Left ventricle myocardium inferior (tissue), 1 donor: ENCODE data around the gene SHISA9. TPM values are rescaled to one million over a fixed set of nuclear protein-coding genes. Genes with fewer than 3 reads are reported as not detected.

Source experiments
- DNase-seq: peaks from one replicate; pipeline ENCODE4 v3.0.0-alpha.2; 2020
- H3K27ac ChIP-seq: fragments of 200-600 bp; replicated peaks from 2 replicates; pipeline ENCODE4 v1.8.0; 2021
- H3K27me3 ChIP-seq: fragments of 200-600 bp; 2 replicates; pipeline ENCODE4 v1.8.0; 2021; ENCODE audit warnings: low read depth
- H3K36me3 ChIP-seq: fragments of 200-600 bp; 2 replicates; pipeline ENCODE4 v1.8.0; 2021
- H3K4me1 ChIP-seq: fragments of 200-600 bp; 2 replicates; pipeline ENCODE4 v1.8.0; 2021
- H3K4me3 ChIP-seq: fragments of 200-600 bp; 2 replicates; pipeline ENCODE4 v1.8.0; 2021; ENCODE audit warnings: mild to moderate bottlenecking, moderate library complexity
- H3K9me3 ChIP-seq: fragments of 200-600 bp; replicated peaks from 2 replicates; pipeline ENCODE4 v1.8.0; 2021
- CTCF ChIP-seq: fragments of 200-600 bp; IDR thresholded peaks from 2 replicates; pipeline ENCODE4 v1.8.0; 2021; ENCODE audit warnings: antibody characterized with exemption, mild to moderate bottlenecking, borderline replicate concordance
- intact Hi-C: fragments of 100-400 bp; cut with micrococcal nuclease; formaldehyde crosslinking; loops from one replicate; pipeline ENCODE4 v1.11.0; 2022
- total RNA-seq: library from RNA; stranded (reverse); fragmentation: NEBNext Ultra II Directional; extraction: Animal tissue kit (Norgen Biotek cat#: 25700); gene quantifications from one replicate; pipeline ENCODE4 v1.2.1, GENCODE V29; 2021
- donor health status: DM: no; HTN: yes; CAD: no; lungs with severe emphysema.

Gene SHISA9
- total RNA-seq, 1 donor from 2014 or later, result 0.30 TPM

GRCh38 chr16:13120557-13120956, 219.2 kb downstream of the SHISA9 start:
- H3K27ac ChIP-seq, result no peak overlapping the region
- no peak overlapping the region for H3K4me3 ChIP-seq
- H3K36me3 ChIP-seq, result no peaks in the 10 kb centered on the region
- no peaks in the 10 kb centered on the region for H3K4me1 ChIP-seq
- peaks cover 32% of the 10 kb centered on the region for H3K27me3 ChIP-seq
- peaks cover 15% of the 10 kb centered on the region for H3K9me3 ChIP-seq
- no peak for DNase-seq
- TF ChIP-seq CTCF, result no peak
- intact Hi-C loops, result no loop called here

DNA sequence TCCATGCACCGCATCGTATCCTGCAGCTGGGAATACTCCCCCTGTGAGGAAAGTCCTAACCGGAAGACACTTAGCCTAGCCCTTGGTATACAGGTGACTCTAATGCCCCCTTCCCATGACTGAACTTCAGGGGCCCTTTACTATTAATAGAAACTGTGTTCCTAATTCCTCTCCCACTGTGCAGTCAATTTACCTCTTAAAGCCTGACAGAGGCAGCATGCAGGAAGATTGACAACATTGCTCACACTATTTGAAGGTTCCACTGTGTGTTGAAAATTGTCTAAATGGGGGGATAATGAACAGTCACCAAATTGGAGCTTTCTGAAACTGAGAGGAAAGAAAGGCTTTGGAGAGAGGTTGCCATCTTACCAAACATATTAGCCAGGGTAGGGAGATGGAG, 222.6 kb downstream of the SHISA9 start:
- Histone ChIP-seq H3K27ac (no peak overlapping the region), H3K4me3 (no peak overlapping the region), H3K9me3 (peaks cover 24% of the 10 kb centered on the region), H3K27me3 (peaks cover 33% of the 10 kb centered on the region), H3K4me1 (no peaks in the 10 kb centered on the region), H3K36me3 (no peaks in the 10 kb centered on the region)
- no peak for DNase-seq
- TF ChIP-seq CTCF, result no peak
- intact Hi-C loops, result no loop called here

DNA sequence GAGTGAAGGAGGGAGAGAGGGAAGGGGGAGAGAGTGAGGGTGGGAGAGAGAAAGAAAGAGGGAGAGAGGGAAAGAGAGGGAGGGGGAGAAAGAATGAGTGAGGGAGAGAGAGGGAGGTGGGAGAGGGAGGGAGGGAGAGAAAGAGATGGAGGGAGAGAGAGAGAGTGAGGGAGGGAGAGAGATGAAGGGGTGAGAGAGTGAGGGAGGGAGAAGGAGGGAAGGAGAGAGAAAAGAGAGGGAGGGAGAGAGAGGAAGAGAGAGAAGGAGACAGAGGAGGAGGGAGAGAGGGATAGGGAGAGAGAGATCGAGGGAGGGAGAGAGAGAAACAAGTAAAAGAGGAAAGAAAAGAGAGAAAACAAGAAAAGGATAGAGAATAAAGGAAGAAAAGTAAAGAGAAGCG, 225.7 kb downstream of the SHISA9 start:
- H3K36me3 ChIP-seq, result no peaks in the 10 kb centered on the region
- H3K27ac ChIP-seq, result no peak overlapping the region
- peaks cover 13% of the 10 kb centered on the region for H3K27me3 ChIP-seq
- intact Hi-C loops, result no loop called here
- no peak for DNase-seq
- H3K4me3 ChIP-seq, result no peak overlapping the region
- peaks cover 34% of the 10 kb centered on the region for H3K9me3 ChIP-seq
- TF ChIP-seq CTCF, result no peak
- no peaks in the 10 kb centered on the region for H3K4me1 ChIP-seq

- Histone ChIP-seq H3K9me3 (peaks cover 33% of the 10 kb centered on the region), H3K36me3 (no peaks in the 10 kb centered on the region), H3K4me1 (no peaks in the 10 kb centered on the region), H3K27ac (no peak overlapping the region), H3K27me3 (peaks cover 5% of the 10 kb centered on the region), H3K4me3 (no peak overlapping the region)
- intact Hi-C loops, result no loop called here
- DNase-seq, result no peak
- no peak for TF ChIP-seq CTCF
Measured at GRCh38 chr16:13130586-13130985, 229.2 kb downstream of the SHISA9 start.

GRCh38 chr16:13134836-13135235, 233.4 kb downstream of the SHISA9 start:
- no peaks in the 10 kb centered on the region for H3K27me3 ChIP-seq
- no peak overlapping the region for H3K27ac ChIP-seq
- H3K4me3 ChIP-seq, result no peak overlapping the region
- no peaks in the 10 kb centered on the region for H3K36me3 ChIP-seq
- no peaks in the 10 kb centered on the region for H3K4me1 ChIP-seq
- no peak for DNase-seq
- H3K9me3 ChIP-seq, result peaks cover 16% of the 10 kb centered on the region
- no peak for TF ChIP-seq CTCF
- intact Hi-C loops, result no loop called here

DNA sequence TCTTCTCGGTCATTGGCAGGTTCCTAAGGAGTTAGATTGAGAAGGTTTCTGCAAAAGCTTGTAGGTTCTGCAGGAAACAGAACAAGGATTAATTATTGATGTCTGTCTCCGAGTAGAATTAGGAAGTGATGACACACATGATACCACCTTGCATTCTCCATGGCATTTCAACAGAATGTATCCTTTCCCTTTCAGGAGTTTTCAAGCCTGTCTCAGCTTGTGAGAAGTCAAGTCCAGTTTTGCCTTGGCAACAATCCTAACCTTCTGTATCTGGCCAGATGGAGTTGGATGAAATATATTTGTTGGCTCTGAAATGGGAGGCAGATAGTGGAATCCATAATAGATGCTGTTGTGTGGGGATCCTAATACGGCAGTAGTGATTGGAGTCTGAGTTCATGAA, 235.5 kb downstream of the SHISA9 start:
- TF ChIP-seq CTCF, result no peak
- intact Hi-C loops, result no loop called here
- Histone ChIP-seq H3K4me1 (no peaks in the 10 kb centered on the region), H3K4me3 (no peak overlapping the region), H3K36me3 (no peaks in the 10 kb centered on the region), H3K9me3 (peaks cover 13% of the 10 kb centered on the region), H3K27me3 (no peaks in the 10 kb centered on the region), H3K27ac (no peak overlapping the region)
- no peak for DNase-seq
